Endometrial microvascular endothelial cells (primary cell): Measurements from ENCODE around the gene GPR31. TPM values are rescaled to one million over a fixed set of nuclear protein-coding genes. Genes with fewer than 3 reads are reported as not detected.
"Not testable (repeated sequence)": the region's sequence is repeated elsewhere in the genome, so short reads cannot be mapped to it uniquely, and the experiment has no call there.

Experiments
- in situ Hi-C: cut with HindIII; loops from 2 replicates; pipeline ENCODE4 v1.10.0; 2017; ENCODE audit warnings: low sequenced_read_pairs, low pct_unique_long_range_greater_than_20kb; ENCODE audit errors: inconsistent ontology term
- total RNA-seq: library from RNA; depleted of rRNA; stranded (reverse); fragments of >200 nt; gene quantifications from one replicate; pipeline ENCODE4 v1.2.3, GENCODE V29; 2015; ENCODE audit errors: inconsistent ontology term

Gene GPR31, protein sequence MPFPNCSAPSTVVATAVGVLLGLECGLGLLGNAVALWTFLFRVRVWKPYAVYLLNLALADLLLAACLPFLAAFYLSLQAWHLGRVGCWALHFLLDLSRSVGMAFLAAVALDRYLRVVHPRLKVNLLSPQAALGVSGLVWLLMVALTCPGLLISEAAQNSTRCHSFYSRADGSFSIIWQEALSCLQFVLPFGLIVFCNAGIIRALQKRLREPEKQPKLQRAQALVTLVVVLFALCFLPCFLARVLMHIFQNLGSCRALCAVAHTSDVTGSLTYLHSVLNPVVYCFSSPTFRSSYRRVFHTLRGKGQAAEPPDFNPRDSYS
- total RNA-seq = not detected

DNA sequence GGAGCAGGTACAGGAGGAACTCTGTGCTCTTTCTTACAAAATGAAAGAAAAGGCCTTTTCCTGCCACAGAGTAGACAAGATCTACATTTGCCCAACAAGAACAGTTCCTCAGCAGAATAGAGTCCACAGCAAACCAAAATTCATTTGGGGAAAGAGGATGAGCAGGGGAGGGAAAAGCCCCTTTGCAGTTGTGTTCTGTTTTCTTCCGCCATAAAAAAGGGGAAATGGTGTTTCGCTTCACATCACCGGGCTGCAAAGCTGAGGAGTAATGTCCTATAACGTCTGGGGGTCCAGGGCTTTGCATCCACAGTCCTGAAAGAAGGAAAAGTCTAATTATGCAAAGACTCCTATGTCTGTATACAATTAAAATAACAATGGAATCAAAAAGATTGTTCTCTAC, at the start of gene GPR31:
Gene GPR31 (minus strand): TSS at position 118 of the 400 bp plus-strand sequence. CDS start 149 bp downstream, outside the sequence.
- in situ Hi-C loops = no loop called here

DNA sequence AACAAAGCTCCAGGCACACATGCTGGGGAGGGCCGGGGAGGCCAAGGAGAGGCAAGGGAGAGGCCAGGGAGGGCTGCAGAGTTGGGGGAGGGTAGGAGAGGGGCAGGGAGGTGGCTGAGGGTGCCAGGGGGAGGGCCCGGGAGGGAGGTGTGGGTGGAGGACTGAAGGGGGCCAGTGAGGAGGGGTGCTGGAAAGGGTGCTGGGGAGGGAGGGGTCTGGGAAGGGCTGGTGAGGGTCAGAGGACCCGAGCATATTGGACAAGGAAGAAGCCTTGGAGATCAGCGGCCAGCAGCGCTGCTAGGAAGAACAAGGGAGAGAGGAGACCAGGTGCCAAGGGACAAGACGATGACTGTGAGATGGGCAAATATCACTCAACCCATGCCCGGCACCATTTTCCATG, 49.7 kb upstream of the GPR31 start:
- in situ Hi-C loops = no loop called here

DNA sequence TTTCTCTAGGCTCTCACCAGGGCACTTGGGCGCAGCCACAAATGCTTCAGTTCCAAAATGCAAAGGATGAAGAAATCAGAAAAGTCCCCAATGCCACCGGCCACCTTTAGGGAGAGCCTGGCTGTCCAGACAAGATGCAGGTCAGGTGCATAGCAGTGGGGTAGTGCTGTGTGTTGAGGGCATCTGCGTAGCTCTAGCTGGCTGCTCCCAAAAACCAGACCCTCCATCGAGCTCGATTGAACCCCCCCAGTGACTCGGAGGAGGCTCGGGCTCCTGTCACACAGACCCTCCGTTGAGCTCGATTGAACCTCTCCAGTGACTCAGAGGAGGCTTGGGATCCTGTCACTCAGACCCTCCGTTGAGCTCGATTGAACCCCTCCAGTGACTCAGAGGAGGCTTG, 47.5 kb upstream of the GPR31 start:
- in situ Hi-C loops = not testable (repeated sequence)

DNA sequence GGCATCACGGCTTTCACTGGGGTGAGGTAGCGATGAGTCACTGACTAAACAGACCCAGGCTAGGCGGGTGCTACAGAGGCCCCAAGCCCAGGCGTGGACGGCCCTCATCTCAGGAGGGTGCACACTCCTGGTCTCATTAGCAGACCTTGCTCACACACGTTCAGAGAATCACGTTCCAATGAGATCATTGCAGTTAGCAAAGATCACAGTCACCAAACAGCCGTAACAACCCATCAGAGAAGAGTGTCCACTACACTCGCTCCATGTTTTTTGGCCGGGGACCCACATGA, 46.2 kb upstream of the GPR31 start:
- in situ Hi-C loops = not testable (repeated sequence)

DNA sequence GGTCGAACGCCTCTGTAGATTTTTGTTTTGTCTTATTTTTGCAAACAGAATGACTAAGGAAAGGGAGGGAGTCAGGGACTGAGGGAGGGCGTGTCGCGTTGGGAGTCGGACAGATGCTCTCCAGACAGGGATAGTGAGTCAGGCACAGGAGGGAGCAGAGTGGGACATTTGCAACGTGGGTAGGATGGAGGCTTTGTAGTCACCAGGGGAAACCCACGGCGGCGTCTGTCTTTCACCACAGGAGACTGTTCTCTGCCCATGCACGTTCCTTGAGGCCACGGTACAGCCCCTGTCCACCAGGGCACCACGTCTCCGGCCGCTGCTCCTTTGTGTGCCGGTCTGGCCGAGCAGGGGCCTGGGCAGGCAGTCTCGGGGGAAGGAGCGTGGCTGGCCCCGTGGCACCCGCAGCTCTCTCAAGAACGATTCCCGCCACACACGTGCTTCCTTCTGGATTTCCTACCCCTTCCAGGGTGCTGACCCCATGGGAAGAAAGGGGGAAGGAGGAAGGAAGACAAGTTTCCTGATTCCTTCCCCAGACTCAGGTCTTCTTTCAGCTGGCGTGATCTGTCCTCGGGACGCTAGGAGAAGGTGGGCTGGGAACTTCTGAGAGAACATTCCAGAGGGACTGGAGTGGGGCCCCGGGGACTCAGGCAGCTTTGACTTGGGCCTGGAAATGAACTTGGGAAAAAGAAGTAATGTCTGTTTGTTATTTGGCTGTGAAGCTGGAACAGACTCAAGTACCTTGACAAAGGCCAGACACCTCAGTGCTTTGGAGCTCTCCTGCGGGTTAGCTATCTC, 45.7 kb upstream of the GPR31 start:
- in situ Hi-C loops = not testable (repeated sequence)

DNA sequence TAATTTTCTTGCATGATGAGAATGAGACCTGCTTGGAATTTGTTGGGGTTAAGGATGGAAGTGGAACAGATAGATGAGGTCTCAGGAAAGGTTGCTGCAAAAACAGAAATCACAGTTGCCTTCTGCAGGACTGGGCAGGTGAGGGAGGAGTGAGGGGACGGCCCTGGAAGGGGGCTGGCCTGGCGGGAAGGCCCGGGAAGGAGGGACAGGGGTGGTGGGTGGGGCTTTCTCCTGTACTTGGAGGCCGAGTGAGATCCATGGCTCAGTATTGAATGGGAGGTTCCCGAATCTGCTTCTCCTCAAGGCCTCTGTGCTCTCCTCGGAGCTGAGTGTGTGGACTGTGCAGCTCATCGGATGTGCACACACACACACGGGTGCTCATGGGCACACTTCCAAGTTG, 44.8 kb upstream of the GPR31 start:
- in situ Hi-C loops = not testable (repeated sequence)

DNA sequence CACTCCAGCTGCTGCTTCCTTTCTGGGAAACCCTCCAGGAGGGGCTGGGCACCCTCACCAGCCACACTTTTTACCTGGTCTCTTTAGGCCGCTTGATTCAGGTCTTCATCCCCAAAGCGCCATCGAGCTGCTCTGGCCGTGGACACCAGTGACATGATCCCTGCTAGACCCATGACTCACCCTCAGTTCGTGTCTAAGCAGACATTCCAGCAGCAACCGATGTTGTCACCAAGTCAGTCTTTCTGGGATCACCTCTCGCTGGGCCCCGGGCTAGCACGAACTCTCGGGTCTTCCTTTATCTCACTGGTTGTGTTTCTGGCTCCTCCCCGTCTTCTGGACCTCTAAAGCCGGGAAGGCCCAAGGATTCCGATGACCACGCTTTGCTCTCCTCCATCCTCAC, 43.0 kb upstream of the GPR31 start:
- in situ Hi-C loops = no loop called here

DNA sequence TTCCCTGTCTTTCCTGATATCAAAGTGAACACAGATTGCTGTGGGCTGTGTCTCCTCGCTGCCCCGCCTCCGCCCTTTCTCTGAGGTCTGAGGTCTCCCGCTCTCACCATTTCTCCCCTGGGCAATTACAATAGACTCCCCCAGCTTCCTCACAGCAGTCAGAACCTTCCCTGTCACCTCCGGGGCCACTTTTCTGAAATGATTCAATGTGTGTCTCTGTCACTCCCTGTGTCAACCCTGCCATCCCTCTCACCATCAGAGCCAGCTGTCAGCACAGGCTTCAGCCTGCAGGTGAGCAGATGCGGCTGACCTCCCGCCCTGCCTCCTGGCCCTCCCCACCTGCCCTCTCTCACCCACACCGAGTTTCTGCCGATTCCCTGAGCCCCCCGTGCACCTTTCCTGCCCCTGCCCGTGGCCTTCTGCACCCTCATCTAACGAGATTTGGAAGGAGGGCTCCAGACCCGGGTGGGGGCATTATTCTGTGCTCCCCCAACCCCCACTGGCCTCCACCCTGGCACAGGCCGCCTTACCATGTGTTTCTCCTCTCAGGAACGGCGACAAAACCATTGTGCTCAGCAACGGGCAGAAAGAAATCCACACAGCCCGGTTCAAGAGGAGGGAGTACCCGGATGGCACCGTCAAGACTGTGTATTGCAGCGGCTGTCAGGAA, 38.3 kb upstream of the GPR31 start:
- in situ Hi-C loops = not testable (repeated sequence)

DNA sequence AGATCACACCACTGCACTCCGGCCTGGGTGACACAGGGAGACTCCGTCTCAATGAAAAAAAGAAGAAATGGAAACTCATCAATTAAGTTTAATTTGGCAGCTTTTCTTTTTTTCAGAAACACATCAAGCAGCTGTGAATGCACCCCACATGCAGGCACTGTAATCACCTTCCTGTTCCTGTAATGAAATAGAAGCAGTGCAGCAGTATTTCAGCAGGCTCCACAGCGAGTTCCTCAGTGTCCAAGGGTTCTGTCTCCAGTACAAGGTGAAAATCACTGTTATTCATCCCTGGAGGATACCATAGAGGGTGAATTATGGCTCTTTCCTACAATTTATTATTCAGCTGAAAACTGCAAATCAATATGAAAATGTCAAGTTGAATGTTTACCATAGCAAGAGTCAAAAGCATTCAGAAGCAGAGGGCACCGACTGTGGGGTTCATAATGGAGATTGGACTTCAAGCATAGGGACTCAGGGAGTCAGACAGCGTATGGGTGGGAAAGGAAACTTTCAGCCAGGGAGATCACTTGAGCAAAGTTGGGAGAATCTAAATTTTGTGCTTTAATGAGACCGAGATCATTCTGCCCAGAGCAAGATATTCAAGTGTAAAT, 35.8 kb upstream of the GPR31 start:
- in situ Hi-C loops = not testable (repeated sequence)

DNA sequence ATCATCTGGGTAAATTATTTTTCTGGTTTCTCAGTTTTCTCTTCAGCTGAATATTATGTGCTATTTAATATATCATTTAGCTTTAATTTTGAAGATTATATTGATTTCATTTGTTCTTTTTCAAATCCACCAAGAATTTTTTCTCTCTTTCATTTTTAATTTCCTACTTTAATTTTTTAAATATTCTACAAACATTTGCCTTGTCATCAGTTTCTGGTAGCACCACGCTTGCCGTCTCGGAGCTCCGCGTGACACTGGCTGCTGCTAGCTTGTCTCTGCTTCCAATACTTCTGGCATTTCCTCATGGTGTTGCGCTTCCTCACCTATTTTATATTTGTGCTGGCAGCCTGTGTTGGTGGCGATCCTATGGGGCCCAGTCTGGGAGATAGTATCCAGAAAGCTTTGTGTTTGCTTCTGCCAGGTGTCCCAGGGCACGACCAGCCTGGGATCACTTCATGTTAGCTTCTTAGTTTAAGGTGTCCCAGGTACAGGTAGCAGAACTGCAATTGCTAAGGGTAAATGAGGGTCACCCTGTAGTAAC, 33.3 kb upstream of the GPR31 start:
- in situ Hi-C loops = not testable (repeated sequence)

DNA sequence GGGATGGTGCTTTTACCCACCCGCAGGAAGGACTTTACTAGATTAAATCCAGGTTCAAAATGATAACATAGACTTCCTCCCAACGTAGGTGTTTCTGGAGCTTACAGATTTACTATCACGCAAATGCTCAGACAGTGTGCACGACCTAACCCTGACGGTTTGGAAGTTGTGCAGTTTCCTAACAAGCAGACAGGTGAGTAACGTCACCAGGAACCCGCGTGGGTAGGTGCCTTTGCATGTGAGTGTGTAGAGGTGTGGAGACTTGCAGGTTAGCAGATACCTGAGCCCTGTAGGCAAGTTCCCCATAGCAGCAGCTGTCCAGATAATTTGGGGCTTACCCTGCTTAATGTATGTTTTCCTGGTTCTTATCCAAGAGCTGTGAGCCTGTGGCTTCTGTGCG, 29.5 kb upstream of the GPR31 start:
- in situ Hi-C loops = not testable (repeated sequence)

DNA sequence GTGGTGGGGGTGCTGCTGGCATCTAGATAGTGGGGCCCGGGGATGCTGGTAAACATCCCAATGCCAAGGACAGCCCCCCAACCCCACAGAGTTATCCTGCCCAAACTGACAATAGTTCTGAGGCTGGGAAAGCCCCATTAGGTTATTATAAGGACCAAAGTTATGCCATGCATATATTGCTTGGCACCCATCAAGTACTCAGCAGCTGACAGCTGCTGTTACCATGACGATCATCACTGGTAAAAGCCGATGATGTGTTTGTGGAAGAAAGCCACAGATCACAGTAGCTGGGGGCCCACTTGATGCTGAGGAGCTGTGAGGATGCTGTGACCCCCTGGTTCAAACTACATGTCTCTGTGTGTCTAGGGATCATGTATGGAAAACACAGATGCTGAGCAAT, 27.3 kb upstream of the GPR31 start:
- in situ Hi-C loops = not testable (repeated sequence)

DNA sequence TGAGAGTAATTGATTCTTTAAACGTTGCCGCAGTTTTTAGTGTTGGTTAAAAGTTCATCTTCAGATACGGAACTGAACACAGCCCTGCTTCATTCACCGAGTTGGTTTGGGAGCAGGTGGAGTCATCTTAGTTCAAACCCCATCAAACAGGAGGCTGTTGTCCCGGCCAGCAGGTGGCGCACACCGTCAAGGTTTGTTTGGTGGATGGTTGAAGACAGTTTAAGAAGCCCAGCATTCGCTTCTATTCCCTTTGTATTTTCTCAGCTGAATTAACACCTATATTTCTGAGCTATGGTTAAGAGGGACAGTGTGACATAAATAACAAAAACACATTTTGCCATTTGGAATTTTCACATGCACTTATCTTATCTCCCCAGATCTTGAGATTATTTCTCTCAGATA, 25.1 kb upstream of the GPR31 start:
- in situ Hi-C loops = not testable (repeated sequence)

DNA sequence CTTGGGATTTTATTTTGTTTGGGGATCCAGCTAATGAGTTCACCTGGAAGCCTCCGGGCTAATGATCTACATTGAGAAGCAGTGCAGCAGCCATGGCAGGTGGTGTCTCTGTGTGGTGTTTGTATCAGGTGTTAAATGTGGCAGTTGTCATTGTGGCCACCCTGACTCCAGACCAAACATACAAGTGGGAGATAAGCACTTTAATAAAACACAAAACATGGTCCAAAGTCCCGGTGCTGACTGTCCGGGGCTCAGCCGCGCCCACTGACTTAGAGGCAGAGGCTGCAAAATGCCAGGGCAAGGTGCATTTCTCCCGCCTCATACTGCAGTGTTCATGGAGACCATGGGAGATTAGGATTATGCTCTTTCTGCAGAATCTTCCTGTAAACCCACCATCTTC, 23.6 kb upstream of the GPR31 start:
- in situ Hi-C loops = not testable (repeated sequence)

DNA sequence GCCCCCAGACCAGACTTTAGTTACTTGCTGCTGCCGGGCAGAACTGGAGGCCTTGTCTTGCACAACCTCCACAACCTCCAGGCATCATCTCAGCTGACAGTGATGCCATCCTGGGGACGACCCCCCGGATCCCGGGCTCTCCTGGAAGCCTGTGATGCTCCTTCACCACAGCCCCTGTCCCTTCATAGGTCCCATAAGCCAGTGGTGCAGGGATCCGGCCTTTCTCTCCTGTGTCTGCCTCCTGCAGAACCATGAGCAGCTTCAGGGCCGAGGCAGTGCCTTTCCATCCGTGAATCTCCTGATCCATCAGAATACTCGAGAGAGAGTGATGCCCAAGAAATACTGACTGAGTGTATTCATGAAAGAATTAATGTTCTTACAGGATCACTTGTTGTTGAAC, 22.3 kb upstream of the GPR31 start:
- in situ Hi-C loops = not testable (repeated sequence)

DNA sequence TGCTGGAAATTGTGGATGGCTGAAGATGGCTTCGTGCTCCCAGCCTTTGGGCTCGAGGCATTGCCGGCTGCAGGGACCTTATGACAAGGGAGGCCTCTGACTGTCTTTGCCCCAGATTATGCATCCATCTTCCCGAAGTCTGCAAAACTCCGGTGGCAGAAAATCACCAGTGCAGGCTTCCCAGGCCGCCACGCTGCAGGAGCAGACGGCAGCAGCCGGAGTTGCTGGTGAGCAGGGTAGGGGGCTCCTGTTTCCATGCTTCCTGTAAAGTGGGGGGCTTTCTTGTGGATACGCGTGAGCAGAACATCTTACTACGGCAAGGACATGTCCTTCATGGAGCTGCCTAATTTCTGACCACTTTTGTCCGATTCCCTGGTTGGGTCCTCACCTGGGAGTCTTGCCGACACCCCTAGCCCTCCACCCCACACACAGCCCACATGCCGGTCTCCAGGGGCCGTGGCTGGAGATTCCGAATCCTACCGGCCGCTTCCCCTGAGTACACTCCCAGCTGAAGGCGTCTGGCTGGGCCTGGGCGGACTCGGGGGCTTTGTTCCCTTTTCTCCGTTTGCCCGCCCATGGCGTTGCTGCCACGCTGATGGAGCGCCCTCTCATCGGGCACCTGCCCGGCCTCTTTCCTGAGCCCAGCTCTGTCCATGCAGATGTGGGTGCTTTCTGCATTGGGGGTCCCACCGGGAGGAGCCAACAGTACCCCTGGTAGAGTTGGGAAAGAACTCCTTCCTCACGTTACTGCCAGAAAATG, 21.3 kb upstream of the GPR31 start:
- in situ Hi-C loops = not testable (repeated sequence)

DNA sequence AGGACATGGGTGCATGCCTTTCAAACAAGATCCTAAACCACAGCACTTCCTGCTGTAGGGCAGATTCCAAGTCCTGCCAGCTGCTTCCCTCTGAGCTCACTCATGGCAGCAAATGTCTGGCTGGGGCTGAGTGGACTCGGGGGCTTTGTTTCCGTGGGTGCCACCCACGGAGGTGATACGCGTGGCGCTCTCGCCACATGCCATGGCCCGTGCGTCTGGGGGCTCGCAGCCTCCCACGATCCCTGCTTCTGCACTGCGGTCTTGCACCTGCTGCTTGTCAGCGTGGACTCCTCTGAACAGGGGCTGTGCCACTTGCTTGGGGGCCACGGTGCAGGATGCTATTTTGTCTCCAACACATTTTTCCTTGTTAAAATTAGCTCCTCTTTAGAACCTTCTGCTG, 19.5 kb upstream of the GPR31 start:
- in situ Hi-C loops = not testable (repeated sequence)

DNA sequence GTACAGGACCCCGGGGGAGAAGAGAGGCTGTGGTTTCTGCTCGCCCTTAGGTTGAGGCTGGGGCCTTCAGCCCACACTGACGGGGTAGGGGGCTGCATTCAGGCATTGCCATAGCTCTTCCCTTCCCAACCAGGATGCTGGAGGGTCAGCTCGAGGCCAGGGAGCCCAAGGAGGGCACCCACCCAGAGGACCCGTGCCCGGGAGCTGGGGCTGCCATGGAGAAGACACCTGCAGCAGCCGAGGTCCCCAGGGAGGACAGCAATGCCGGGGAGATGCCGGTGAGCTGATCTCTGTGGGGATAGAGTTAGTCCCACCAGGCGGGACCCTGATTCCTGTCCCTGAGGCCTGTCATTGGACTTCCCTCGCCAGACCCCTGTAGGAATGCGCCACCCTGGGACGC, 14.2 kb upstream of the GPR31 start:
- in situ Hi-C loops = not testable (repeated sequence)

DNA sequence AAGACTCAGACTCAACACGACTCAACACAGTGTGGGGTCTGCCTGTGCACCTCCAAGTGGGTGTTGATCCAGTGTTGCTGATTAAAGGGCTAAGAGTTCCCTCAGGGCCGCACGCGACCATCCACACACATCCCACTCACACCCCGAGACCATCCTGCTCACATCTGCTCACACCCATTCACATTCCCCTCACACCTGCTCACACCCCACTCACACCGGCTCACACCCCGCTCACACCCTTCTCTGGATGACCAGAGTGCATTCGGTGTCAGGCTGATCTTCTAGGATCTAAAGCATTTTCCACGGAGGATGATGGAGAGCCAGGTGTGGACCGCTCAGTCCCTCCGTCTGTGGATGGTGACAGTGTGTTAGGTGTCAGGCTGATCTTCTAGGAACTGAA, 13.5 kb upstream of the GPR31 start:
- in situ Hi-C loops = not testable (repeated sequence)
